ENCODE measurements around the gene CASP1.

The CASP1 gene

DNA sequence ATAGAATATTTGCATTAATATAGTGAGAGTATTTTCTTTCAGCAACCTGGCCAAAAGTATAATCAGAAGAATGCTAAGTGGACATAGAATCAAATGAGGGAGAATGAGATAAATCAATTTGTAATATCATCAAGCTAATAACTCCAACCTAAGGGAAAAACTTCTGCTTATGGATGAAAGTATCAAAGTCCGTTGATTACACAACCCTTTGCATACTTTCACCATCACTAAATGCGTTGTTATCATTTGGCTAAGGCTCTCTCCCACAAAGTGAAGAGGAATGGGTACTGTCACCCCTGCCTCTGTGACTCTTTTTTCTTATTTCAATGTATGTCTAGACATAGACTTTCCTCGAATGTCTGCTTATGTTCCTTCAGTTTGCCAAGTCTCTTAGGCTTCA is 50.1 kb downstream of the CASP1 start:
- DNase-seq (ENCODE audit: low spot score) = no peak

DNA sequence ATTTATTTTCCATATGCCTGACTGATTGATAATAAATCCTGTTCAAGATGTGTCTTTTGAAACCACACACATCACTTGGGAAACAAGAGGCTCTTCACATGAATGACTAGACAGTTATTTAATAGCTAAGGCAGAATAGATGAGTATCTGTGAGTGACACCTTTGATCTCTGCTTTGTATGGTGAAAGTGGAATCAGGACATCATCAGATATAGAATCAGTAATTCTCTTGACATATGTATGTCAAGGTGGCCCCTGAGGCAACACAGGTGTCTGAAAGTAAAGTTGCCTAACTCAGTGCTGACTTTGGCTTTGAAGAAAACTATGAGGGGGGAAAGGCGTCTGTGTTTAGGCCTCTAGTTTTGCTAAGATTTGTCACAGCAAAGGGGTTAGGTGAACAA is 55.1 kb downstream of the CASP1 start:
- no peak for DNase-seq (ENCODE audit: low spot score)

Measured in LoVo (cell line).